T-helper 1 cell treated with Interleukin-12 subunit alpha and Interleukin-12 subunit beta and Interleukin-4 antibody, amounts not matched to agents 30 μg/mL and 1 μg/mL, for 36 hours (primary cell): ENCODE measurements around the gene SLC16A4.

ENCODE experiments used
- H3K27ac Mint-ChIP-seq: one replicate; pipeline ENCODE4 v1.8.0; 2021; ENCODE audit warnings: mild to moderate bottlenecking, mixed read lengths
- H3K27me3 Mint-ChIP-seq: one replicate; pipeline ENCODE4 v1.8.0; 2021; ENCODE audit warnings: low read depth, mixed read lengths
- H3K36me3 Mint-ChIP-seq: one replicate; pipeline ENCODE4 v1.8.0; 2021; ENCODE audit warnings: low read depth, mixed read lengths
- H3K4me1 Mint-ChIP-seq: one replicate; pipeline ENCODE4 v1.8.0; 2021; ENCODE audit warnings: low read depth, mixed read lengths
- H3K4me3 Mint-ChIP-seq: one replicate; pipeline ENCODE4 v1.8.0; 2021; ENCODE audit warnings: mild to moderate bottlenecking, moderate library complexity, mixed read lengths
- H3K9me3 Mint-ChIP-seq: one replicate; pipeline ENCODE4 v1.8.0; 2021; ENCODE audit warnings: mixed read lengths

Gene SLC16A4

DNA sequence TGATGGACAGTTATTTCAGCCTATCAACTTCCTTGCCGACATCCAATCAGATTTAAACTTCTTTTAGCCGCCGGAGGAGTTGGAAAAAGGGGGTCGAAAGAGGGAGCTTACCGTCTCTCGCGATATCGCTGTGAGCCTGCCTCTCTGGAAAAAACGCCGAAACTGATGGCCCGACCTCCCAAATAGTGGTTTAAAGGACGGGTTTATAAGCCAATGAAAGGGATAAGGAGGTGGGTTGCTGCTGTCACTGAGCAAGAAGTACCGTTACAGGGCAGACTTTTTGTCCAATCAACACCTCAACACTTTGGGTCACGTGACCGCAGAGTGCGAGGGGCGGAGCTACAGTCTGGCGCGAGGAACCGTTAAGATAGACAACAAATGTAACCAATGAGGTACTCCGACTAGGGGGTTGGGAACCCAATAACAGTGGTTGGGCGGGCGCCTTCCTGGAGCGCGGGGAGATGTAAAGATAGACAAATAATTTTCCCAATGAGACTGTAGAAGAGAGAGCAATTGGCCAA lies 51.9 kb downstream of the SLC16A4 start, which contains the start of gene RBM15:
Gene RBM15 (plus strand): TSS at position 492 of the 521 bp plus-strand sequence. CDS start 29 bp downstream, at position 521.
- H3K4me3 Mint-ChIP-seq, result no peak within 1 kb of the TSS
- H3K27ac Mint-ChIP-seq, result no peak within 1 kb of the TSS
- peaks cover 53% of the 10 kb centered on the region for H3K4me1 Mint-ChIP-seq
- no peaks in the 10 kb centered on the region for H3K9me3 Mint-ChIP-seq
- H3K36me3 Mint-ChIP-seq, result peaks cover 35% of the 10 kb centered on the region
- H3K27me3 Mint-ChIP-seq, result no peaks in the 10 kb centered on the region

DNA sequence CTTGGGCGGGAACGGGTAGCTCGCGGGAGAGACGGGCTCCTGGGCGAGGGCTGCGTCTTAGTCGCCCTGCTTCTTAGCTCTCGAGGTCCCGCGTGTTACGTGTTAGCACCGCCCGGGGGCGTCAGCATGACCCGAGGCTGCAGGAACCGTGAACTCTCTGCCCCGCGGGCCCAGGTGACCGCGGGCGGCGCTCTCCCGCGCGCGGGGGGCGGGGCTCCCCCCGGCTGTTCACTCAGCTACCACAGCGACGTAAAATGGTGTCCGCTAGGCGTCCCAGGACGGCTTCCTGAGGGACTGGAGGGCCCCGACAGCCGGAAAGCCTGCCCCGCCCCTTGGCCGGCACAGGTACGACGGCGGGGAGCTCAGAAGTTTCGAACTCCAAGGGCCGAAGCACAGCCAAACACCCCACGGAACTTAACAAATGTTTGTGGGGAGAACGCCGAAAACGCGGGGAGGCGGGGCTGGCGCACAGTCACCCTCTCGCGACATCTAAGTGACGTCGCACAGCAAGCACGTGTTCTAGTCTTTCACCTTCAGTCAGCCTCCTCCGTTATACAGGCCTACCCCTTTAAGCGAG lies 52.4 kb downstream of the SLC16A4 start:
- no peak overlapping the region for H3K4me3 Mint-ChIP-seq
- peaks cover 31% of the 10 kb centered on the region for H3K36me3 Mint-ChIP-seq
- peaks cover 47% of the 10 kb centered on the region for H3K4me1 Mint-ChIP-seq
- H3K27me3 Mint-ChIP-seq, result no peaks in the 10 kb centered on the region
- no peak overlapping the region for H3K27ac Mint-ChIP-seq
- no peaks in the 10 kb centered on the region for H3K9me3 Mint-ChIP-seq

- H3K9me3 Mint-ChIP-seq, result no peaks in the 10 kb centered on the region
- no peaks in the 10 kb centered on the region for H3K27me3 Mint-ChIP-seq
- H3K27ac Mint-ChIP-seq, result no peak overlapping the region
- H3K4me1 Mint-ChIP-seq, result peaks cover 41% of the 10 kb centered on the region
- H3K4me3 Mint-ChIP-seq, result no peak overlapping the region
- peaks cover 25% of the 10 kb centered on the region for H3K36me3 Mint-ChIP-seq
Observed at GRCh38 chr1:110337704-110338308, 53.0 kb downstream of the SLC16A4 start.

- Mint-ChIP-seq H3K9me3 (no peaks in the 10 kb centered on the region), H3K27ac (peak overlapping the region; percentile 76), H3K4me1 (peaks cover 29% of the 10 kb centered on the region), H3K4me3 (peak overlapping the region; percentile 74), H3K36me3 (peaks cover 13% of the 10 kb centered on the region), H3K27me3 (no peaks in the 10 kb centered on the region)
Observed at GRCh38 chr1:110336300-110337039, 54.4 kb downstream of the SLC16A4 start.

DNA sequence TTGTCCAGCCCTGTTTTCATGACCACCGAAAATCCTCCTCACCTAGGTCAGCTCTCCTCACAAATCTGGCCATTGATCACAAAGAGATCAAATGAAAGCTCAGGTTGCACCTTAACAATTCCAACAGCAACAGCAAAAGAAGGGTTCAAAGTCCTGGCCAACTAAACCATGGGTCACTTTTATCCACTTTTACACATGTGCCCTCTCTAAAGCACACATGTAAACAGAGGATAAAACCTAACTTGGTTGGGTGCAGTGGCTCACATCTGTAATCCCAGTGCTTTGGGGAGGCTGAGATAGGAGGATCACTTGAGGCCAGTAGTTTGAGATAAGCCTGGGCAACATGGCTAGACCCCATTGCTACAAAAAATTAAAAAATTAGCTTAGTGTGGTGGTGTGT lies 55.6 kb downstream of the SLC16A4 start:
- Mint-ChIP-seq H3K27me3 (no peaks in the 10 kb centered on the region), H3K36me3 (peaks cover 5% of the 10 kb centered on the region), H3K27ac (no peak overlapping the region), H3K9me3 (no peaks in the 10 kb centered on the region), H3K4me3 (no peak overlapping the region), H3K4me1 (peaks cover 21% of the 10 kb centered on the region)

DNA sequence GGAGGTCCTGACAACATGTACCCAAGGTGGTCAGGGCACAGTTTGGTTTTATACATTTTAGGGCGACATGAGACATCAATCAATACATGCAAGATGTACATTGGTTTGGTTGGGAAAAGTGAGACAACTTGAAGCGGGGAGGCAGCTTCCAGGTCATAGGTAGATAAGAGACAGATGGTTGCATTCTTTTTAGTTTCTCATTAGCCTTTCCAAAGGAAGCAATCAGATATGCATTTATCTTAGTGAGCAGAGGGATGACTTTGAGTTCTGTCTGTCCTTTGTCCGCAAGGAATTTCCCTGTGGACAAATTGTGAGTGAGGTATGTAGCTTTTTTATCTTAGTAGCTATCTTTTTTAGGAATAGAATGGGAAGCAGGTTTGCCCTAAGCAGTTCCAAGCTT lies 62.1 kb downstream of the SLC16A4 start:
- H3K27me3 Mint-ChIP-seq, result peaks cover 6% of the 10 kb centered on the region
- H3K4me1 Mint-ChIP-seq, result no peaks in the 10 kb centered on the region
- no peaks in the 10 kb centered on the region for H3K36me3 Mint-ChIP-seq
- no peak overlapping the region for H3K27ac Mint-ChIP-seq
- no peaks in the 10 kb centered on the region for H3K9me3 Mint-ChIP-seq
- no peak overlapping the region for H3K4me3 Mint-ChIP-seq

- H3K27ac Mint-ChIP-seq, result no peak overlapping the region
- no peaks in the 10 kb centered on the region for H3K36me3 Mint-ChIP-seq
- no peaks in the 10 kb centered on the region for H3K9me3 Mint-ChIP-seq
- peaks cover 8% of the 10 kb centered on the region for H3K27me3 Mint-ChIP-seq
- no peaks in the 10 kb centered on the region for H3K4me1 Mint-ChIP-seq
- no peak overlapping the region for H3K4me3 Mint-ChIP-seq
Observed at GRCh38 chr1:110328274-110328673, 62.6 kb downstream of the SLC16A4 start.

- Mint-ChIP-seq H3K36me3 (no peaks in the 10 kb centered on the region), H3K4me1 (no peaks in the 10 kb centered on the region), H3K4me3 (no peak overlapping the region), H3K9me3 (no peaks in the 10 kb centered on the region), H3K27me3 (peaks cover 11% of the 10 kb centered on the region), H3K27ac (no peak overlapping the region)
Observed at GRCh38 chr1:110326826-110327225, 64.0 kb downstream of the SLC16A4 start.

DNA sequence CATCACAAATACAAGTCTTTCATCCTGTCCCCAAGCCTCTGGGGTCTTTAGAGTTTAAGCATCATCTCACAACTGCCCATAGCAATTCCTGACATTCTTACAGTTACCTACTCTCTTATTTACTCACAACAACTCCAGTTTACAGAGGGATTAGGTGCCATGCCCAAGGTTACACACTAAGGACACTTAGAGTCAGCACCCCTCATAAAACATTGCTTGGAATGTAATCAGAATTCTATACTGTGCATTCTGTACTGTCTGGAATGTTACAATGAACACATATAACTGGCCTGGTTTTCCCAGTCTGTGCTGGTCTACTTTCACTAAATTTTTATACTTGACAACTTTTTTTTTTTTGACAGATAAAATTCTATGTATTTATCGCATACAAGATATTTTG lies 66.2 kb downstream of the SLC16A4 start:
- Mint-ChIP-seq H3K4me3 (no peak overlapping the region), H3K27ac (no peak overlapping the region), H3K9me3 (no peaks in the 10 kb centered on the region), H3K36me3 (no peaks in the 10 kb centered on the region), H3K4me1 (no peaks in the 10 kb centered on the region), H3K27me3 (peaks cover 13% of the 10 kb centered on the region)

DNA sequence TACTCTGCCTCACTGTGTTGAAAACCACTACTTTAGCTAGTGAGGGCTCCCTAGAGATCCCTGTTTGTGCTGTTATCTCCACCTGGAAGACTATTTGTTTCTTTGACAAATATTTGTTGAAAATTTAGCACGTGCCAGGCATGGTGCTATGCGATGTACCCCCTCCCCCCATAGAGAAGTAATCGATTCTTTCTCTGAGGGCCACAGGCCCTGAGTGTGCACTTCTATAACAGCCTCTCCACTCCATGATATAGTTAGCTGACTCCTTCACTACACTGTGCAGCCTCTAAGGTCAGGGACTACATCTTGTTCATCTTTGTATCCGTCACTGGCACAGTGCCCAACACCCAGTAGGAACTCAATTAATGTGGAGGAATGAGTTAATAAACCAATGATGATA lies 69.0 kb downstream of the SLC16A4 start:
- no peak overlapping the region for H3K4me3 Mint-ChIP-seq
- no peaks in the 10 kb centered on the region for H3K4me1 Mint-ChIP-seq
- no peaks in the 10 kb centered on the region for H3K36me3 Mint-ChIP-seq
- no peaks in the 10 kb centered on the region for H3K9me3 Mint-ChIP-seq
- H3K27ac Mint-ChIP-seq, result no peak overlapping the region
- peaks cover 16% of the 10 kb centered on the region for H3K27me3 Mint-ChIP-seq

- Mint-ChIP-seq H3K4me3 (no peak overlapping the region), H3K27me3 (peaks cover 12% of the 10 kb centered on the region), H3K9me3 (no peaks in the 10 kb centered on the region), H3K4me1 (no peaks in the 10 kb centered on the region), H3K36me3 (no peaks in the 10 kb centered on the region), H3K27ac (no peak overlapping the region)
Observed at GRCh38 chr1:110321045-110321444, 69.8 kb downstream of the SLC16A4 start.

DNA sequence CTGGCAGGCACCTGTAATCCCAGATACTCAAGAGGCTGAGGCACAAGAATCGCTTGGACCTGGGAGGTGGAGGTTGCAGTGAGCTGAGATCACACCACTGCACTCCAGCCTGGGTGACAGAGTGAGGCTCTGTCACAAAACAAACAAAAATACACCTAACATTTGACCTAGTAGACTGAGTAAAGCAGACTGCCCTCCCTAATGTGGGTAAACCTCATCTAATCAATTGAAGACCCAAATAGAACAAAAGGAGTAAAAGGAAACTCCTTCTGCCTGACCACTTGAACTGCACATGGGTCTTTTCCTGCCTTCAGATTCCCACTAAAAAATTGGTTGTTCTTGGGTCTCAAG lies 70.7 kb downstream of the SLC16A4 start:
- no peaks in the 10 kb centered on the region for H3K36me3 Mint-ChIP-seq
- peaks cover 12% of the 10 kb centered on the region for H3K27me3 Mint-ChIP-seq
- H3K9me3 Mint-ChIP-seq, result no peaks in the 10 kb centered on the region
- no peaks in the 10 kb centered on the region for H3K4me1 Mint-ChIP-seq
- H3K27ac Mint-ChIP-seq, result no peak overlapping the region
- no peak overlapping the region for H3K4me3 Mint-ChIP-seq

GRCh38 chr1:110319332-110320167 lies 71.3 kb downstream of the SLC16A4 start:
- H3K36me3 Mint-ChIP-seq, result no peaks in the 10 kb centered on the region

GRCh38 chr1:110318046-110318445 lies 72.8 kb downstream of the SLC16A4 start:
- peaks cover 7% of the 10 kb centered on the region for H3K27me3 Mint-ChIP-seq
- H3K4me1 Mint-ChIP-seq, result no peaks in the 10 kb centered on the region
- no peak overlapping the region for H3K4me3 Mint-ChIP-seq
- no peaks in the 10 kb centered on the region for H3K9me3 Mint-ChIP-seq
- H3K27ac Mint-ChIP-seq, result no peak overlapping the region
- H3K36me3 Mint-ChIP-seq, result no peaks in the 10 kb centered on the region

More at GRCh38 chr1:110319332-110320167, 71.3 kb downstream of the SLC16A4 start:
- Mint-ChIP-seq H3K27ac (no peak overlapping the region), H3K4me3 (no peak overlapping the region), H3K9me3 (no peaks in the 10 kb centered on the region), H3K4me1 (no peaks in the 10 kb centered on the region), H3K27me3 (peaks cover 12% of the 10 kb centered on the region)
